GM18907 (cell line): ENCODE results near the gene ITGA1.

Source experiments
- ATAC-seq: cut with Tn5 transposase; IDR thresholded peaks from one replicate; pipeline ENCODE4 v1.9.1; 2021; ENCODE audit warnings: mild to moderate bottlenecking, moderate library complexity; ENCODE audit not compliant: unreplicated experiment

The ITGA1 gene

GRCh38 chr5:52894451-52894850, 106.7 kb downstream of the ITGA1 start:
- ATAC-seq, result no peak

GRCh38 chr5:52895075-52895474, 107.4 kb downstream of the ITGA1 start:
- no peak for ATAC-seq

- ATAC-seq, result no peak
Measured at GRCh38 chr5:52895572-52896413, 108.1 kb downstream of the ITGA1 start.

- no peak for ATAC-seq
Measured at GRCh38 chr5:52896534-52897237, 109.0 kb downstream of the ITGA1 start.

GRCh38 chr5:52897238-52897614, 109.5 kb downstream of the ITGA1 start:
- peak; percentile 62 for ATAC-seq

- no peak for ATAC-seq
Measured at GRCh38 chr5:52898961-52899680, 111.4 kb downstream of the ITGA1 start.

GRCh38 chr5:52903142-52903541, 115.4 kb downstream of the ITGA1 start:
- ATAC-seq, result no peak

- ATAC-seq, result no peak
Measured at GRCh38 chr5:52906343-52906742, 118.6 kb downstream of the ITGA1 start.

- ATAC-seq, result no peak
Measured at GRCh38 chr5:52906845-52907244, 119.1 kb downstream of the ITGA1 start.

- no peak for ATAC-seq
Measured at GRCh38 chr5:52909192-52909591, 121.5 kb downstream of the ITGA1 start.

GRCh38 chr5:52910071-52910470, 122.4 kb downstream of the ITGA1 start:
- ATAC-seq, result no peak

GRCh38 chr5:52915176-52915875, 127.6 kb downstream of the ITGA1 start:
- peak; percentile 99 for ATAC-seq

- ATAC-seq, result no peak
Measured at GRCh38 chr5:52920929-52921328, 133.2 kb downstream of the ITGA1 start.

- ATAC-seq, result no peak
Measured at GRCh38 chr5:52922384-52922783, 134.7 kb downstream of the ITGA1 start.

GRCh38 chr5:52924456-52924855, 136.7 kb downstream of the ITGA1 start:
- ATAC-seq, result no peak

GRCh38 chr5:52925001-52925400, 137.3 kb downstream of the ITGA1 start:
- ATAC-seq, result no peak

- ATAC-seq, result no peak
Measured at GRCh38 chr5:52928689-52929088, 141.0 kb downstream of the ITGA1 start.

- no peak for ATAC-seq
Measured at GRCh38 chr5:52938226-52938625, 150.5 kb downstream of the ITGA1 start.

GRCh38 chr5:52943285-52943684, 155.6 kb downstream of the ITGA1 start:
- peak; percentile 69 for ATAC-seq

GRCh38 chr5:52943808-52944207, 156.1 kb downstream of the ITGA1 start:
- no peak for ATAC-seq

GRCh38 chr5:52945040-52945439, 157.3 kb downstream of the ITGA1 start:
- ATAC-seq, result no peak
